ENCODE data around the gene PPID. TPM values are rescaled to one million over a fixed set of nuclear protein-coding genes. Genes with fewer than 3 reads are reported as not detected.

Gene PPID
- total RNA-seq, 1 experiment from 2014 or later: 53.5 TPM

GRCh38 chr4:158758703-158759102 lies 35.5 kb upstream of the PPID start:
- Histone ChIP-seq H3K23ac (ENCODE audit: insufficient read length, low read depth, low read length) (no peak overlapping the region), H3K79me1 (ENCODE audit: insufficient read depth, low read depth, low read length, poor library complexity, severe bottlenecking) (no peaks in the 10 kb centered on the region), H3K4ac (ENCODE audit: low read depth, low read length) (no peak overlapping the region), H3K4me2 (ENCODE audit: insufficient read depth, insufficient read length, low read length) (no peak overlapping the region), H3K18ac (ENCODE audit: insufficient read length, low read depth, low read length) (no peak overlapping the region), H2AK5ac (ENCODE audit: insufficient read length, low read length) (no peak overlapping the region), H2BK5ac (ENCODE audit: insufficient read length, low read length) (no peak overlapping the region), H2BK120ac (ENCODE audit: low read depth, low read length, poor library complexity, severe bottlenecking) (no peak overlapping the region), H3K4me1 (ENCODE audit: insufficient read depth, low read length) (no peaks in the 10 kb centered on the region), H2BK20ac (ENCODE audit: low read depth, low read length, poor library complexity, severe bottlenecking) (no peak overlapping the region), H3K56ac (ENCODE audit: insufficient read length, low read depth, low read length) (no peak overlapping the region), H3K9ac (ENCODE audit: extremely low read depth, insufficient read length, low read length) (no peak overlapping the region), H3K27ac (ENCODE audit: insufficient read length, low read depth, low read length) (no peak overlapping the region), H2BK15ac (ENCODE audit: low read depth, low read length) (no peak overlapping the region), H3K14ac (ENCODE audit: insufficient read depth, low read length) (no peak overlapping the region), H3T11ph (ENCODE audit: low read length) (no peak overlapping the region), H4K20me1 (ENCODE audit: control insufficient read depth, insufficient read depth, insufficient read length) (no peaks in the 10 kb centered on the region), H2AFZ (ENCODE audit: low read length) (no peak overlapping the region), H3K79me2 (ENCODE audit: insufficient read depth, low read length) (no peaks in the 10 kb centered on the region), H4K91ac (ENCODE audit: insufficient read length, low read depth, low read length) (no peak overlapping the region), H3K23me2 (ENCODE audit: insufficient read length, low read depth, low read length, poor library complexity, severe bottlenecking) (no peaks in the 10 kb centered on the region), H2BK12ac (ENCODE audit: insufficient read length, low read depth, low read length) (no peak overlapping the region), H3K27me3 (ENCODE audit: insufficient read depth, low read length) (no peaks in the 10 kb centered on the region), H3K9me3 (ENCODE audit: control insufficient read depth, low read depth, low read length) (no peaks in the 10 kb centered on the region), H4K8ac (replicated peaks; ENCODE audit: insufficient read length, low read depth, low read length) (no peak overlapping the region), H4K5ac (ENCODE audit: insufficient read length, low read depth, low read length) (no peak overlapping the region)
- Mint-ChIP-seq H3K36me3 (ENCODE audit: insufficient read depth in 1 of 3, low read depth in 3 of 3) (peaks cover 3 to 19% (median 7%) of the 10 kb centered on the region in 3 experiments; a peak in 3 of 7 replicates), H3K4me3 (no peak overlapping the region), H3K9me3 (peaks cover 19 to 23% of the 10 kb centered on the region in 2 experiments), H3K4me1 (no peaks in the 10 kb centered on the region), H3K27me3 (ENCODE audit: low read depth) (no peaks in the 10 kb centered on the region; the same call in 1 of the 2 replicates), H3K27ac (no peak overlapping the region)
- DNase-seq: no peak
- TF ChIP-seq, protein P1, sequence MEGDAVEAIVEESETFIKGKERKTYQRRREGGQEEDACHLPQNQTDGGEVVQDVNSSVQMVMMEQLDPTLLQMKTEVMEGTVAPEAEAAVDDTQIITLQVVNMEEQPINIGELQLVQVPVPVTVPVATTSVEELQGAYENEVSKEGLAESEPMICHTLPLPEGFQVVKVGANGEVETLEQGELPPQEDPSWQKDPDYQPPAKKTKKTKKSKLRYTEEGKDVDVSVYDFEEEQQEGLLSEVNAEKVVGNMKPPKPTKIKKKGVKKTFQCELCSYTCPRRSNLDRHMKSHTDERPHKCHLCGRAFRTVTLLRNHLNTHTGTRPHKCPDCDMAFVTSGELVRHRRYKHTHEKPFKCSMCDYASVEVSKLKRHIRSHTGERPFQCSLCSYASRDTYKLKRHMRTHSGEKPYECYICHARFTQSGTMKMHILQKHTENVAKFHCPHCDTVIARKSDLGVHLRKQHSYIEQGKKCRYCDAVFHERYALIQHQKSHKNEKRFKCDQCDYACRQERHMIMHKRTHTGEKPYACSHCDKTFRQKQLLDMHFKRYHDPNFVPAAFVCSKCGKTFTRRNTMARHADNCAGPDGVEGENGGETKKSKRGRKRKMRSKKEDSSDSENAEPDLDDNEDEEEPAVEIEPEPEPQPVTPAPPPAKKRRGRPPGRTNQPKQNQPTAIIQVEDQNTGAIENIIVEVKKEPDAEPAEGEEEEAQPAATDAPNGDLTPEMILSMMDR (conservative IDR thresholded peaks at IDR 0.05): no peak
- no CpG with 5 or more reads among the region's 4 CpGs for WGBS (ENCODE audit: extremely low coverage, insufficient read length, low lambda C conversion rate)
